GM19395 (cell line): ENCODE data around the gene GPX1.
A peak's percentile ranks its signal among the peaks of the same experiment; 100 is the strongest.
"Not testable (repeated sequence)": the region's sequence is repeated elsewhere in the genome, so short reads cannot be mapped to it uniquely, and the experiment has no call there.

Source experiments
- ATAC-seq: cut with Tn5 transposase; IDR thresholded peaks from one replicate; pipeline ENCODE4 v1.9.1; 2021; ENCODE audit warnings: mild to moderate bottlenecking, moderate library complexity; ENCODE audit not compliant: unreplicated experiment

GPX1 gene

GRCh38 chr3:49358217-49358883, at the start of gene GPX1:
GPX1 (minus strand) TSS chr3:49358353; CDS start chr3:49358278, 75 bp downstream.
- peak; percentile 85 for ATAC-seq

- ATAC-seq, result no peak
These were observed 48.7 kb upstream of the GPX1 start for GRCh38 chr3:49406571-49407565.

- not testable (repeated sequence) for ATAC-seq
These were observed 47.4 kb upstream of the GPX1 start for GRCh38 chr3:49405570-49405969.

GRCh38 chr3:49403891-49404290, 45.7 kb upstream of the GPX1 start:
- ATAC-seq, result no peak

- ATAC-seq, result no peak
These were observed 43.6 kb upstream of the GPX1 start for GRCh38 chr3:49401766-49402165.

- no peak for ATAC-seq
These were observed 41.3 kb upstream of the GPX1 start for GRCh38 chr3:49399461-49399860.

- no peak for ATAC-seq
These were observed 39.3 kb upstream of the GPX1 start for GRCh38 chr3:49397470-49397869.

- ATAC-seq, result not testable (repeated sequence)
These were observed 33.2 kb upstream of the GPX1 start for GRCh38 chr3:49391310-49391709.

- ATAC-seq, result no peak
These were observed 31.1 kb upstream of the GPX1 start for GRCh38 chr3:49389297-49389696.

- ATAC-seq, result no peak
These were observed 30.2 kb upstream of the GPX1 start for GRCh38 chr3:49388289-49388820.

- ATAC-seq, result no peak
These were observed 29.6 kb upstream of the GPX1 start for GRCh38 chr3:49387721-49388120.

- no peak for ATAC-seq
These were observed 28.1 kb upstream of the GPX1 start for GRCh38 chr3:49386056-49386756.

GRCh38 chr3:49385617-49386016, 27.5 kb upstream of the GPX1 start:
- ATAC-seq, result no peak

- ATAC-seq, result no peak
These were observed 25.2 kb upstream of the GPX1 start for GRCh38 chr3:49383387-49383786.

GRCh38 chr3:49378249-49378895, 20.2 kb upstream of the GPX1 start:
- ATAC-seq, result no peak

- no peak for ATAC-seq
These were observed 19.3 kb upstream of the GPX1 start for GRCh38 chr3:49377483-49377882.

- no peak for ATAC-seq
These were observed 13.8 kb upstream of the GPX1 start for GRCh38 chr3:49371946-49372345.

- no peak for ATAC-seq
These were observed 12.6 kb upstream of the GPX1 start for GRCh38 chr3:49370585-49371290.

GRCh38 chr3:49362561-49362960, 4.4 kb upstream of the GPX1 start:
- ATAC-seq, result no peak

GRCh38 chr3:49359623-49360022, 1.5 kb upstream of the GPX1 start:
- ATAC-seq, result no peak
